ENCODE data around the gene GPR179.
"Not testable (repeated sequence)": the region's sequence is repeated elsewhere in the genome, so short reads cannot be mapped to it uniquely, and the experiment has no call there.

Gene GPR179

GRCh38 chr17:38326996-38327792 is 16.6 kb downstream of the GPR179 start:
- Histone ChIP-seq H3K27ac (ENCODE audit: low read depth, low read length) (no peak overlapping the region), H3K4me3 (ENCODE audit: low read length) (no peak overlapping the region), H3K27me3 (ENCODE audit: control insufficient read depth, insufficient read depth, low read length) (no peaks in the 10 kb centered on the region), H3K36me3 (ENCODE audit: control insufficient read depth, insufficient read depth, low read length) (no peaks in the 10 kb centered on the region), H3K9ac (ENCODE audit: low read length) (no peak overlapping the region), H3K4me1 (ENCODE audit: control insufficient read depth, insufficient read depth, low read length) (no peaks in the 10 kb centered on the region)

GRCh38 chr17:38325221-38325851 is 18.4 kb downstream of the GPR179 start:
- H3K27ac ChIP-seq (ENCODE audit: low read depth, low read length) = no peak overlapping the region
- no peak overlapping the region for H3K9ac ChIP-seq (ENCODE audit: low read length)
- H3K4me3 ChIP-seq (ENCODE audit: low read length) = no peak overlapping the region
- no peaks in the 10 kb centered on the region for H3K36me3 ChIP-seq (ENCODE audit: control insufficient read depth, insufficient read depth, low read length)
- H3K27me3 ChIP-seq (ENCODE audit: control insufficient read depth, insufficient read depth, low read length) = no peaks in the 10 kb centered on the region
- no peaks in the 10 kb centered on the region for H3K4me1 ChIP-seq (ENCODE audit: control insufficient read depth, insufficient read depth, low read length)

- Histone ChIP-seq H3K36me3 (ENCODE audit: control insufficient read depth, insufficient read depth, low read length) (no peaks in the 10 kb centered on the region), H3K27ac (ENCODE audit: low read depth, low read length) (no peak overlapping the region), H3K4me1 (ENCODE audit: control insufficient read depth, insufficient read depth, low read length) (no peaks in the 10 kb centered on the region), H3K27me3 (ENCODE audit: control insufficient read depth, insufficient read depth, low read length) (no peaks in the 10 kb centered on the region), H3K4me3 (ENCODE audit: low read length) (no peak overlapping the region), H3K9ac (ENCODE audit: low read length) (no peak overlapping the region)
Observed at GRCh38 chr17:38324772-38325171, 19.0 kb downstream of the GPR179 start.

- H3K4me1 ChIP-seq (ENCODE audit: control insufficient read depth, insufficient read depth, low read length) = no peaks in the 10 kb centered on the region
- no peak overlapping the region for H3K4me3 ChIP-seq (ENCODE audit: low read length)
- no peak overlapping the region for H3K27ac ChIP-seq (ENCODE audit: low read depth, low read length)
- H3K9ac ChIP-seq (ENCODE audit: low read length) = no peak overlapping the region
- peaks cover 2% of the 10 kb centered on the region for H3K36me3 ChIP-seq (ENCODE audit: control insufficient read depth, insufficient read depth, low read length)
- no peaks in the 10 kb centered on the region for H3K27me3 ChIP-seq (ENCODE audit: control insufficient read depth, insufficient read depth, low read length)
Observed at GRCh38 chr17:38324141-38324697, 19.5 kb downstream of the GPR179 start.

- Histone ChIP-seq H3K36me3 (ENCODE audit: control insufficient read depth, insufficient read depth, low read length) (peaks cover 2% of the 10 kb centered on the region), H3K9ac (ENCODE audit: low read length) (no peak overlapping the region), H3K27ac (ENCODE audit: low read depth, low read length) (no peak overlapping the region), H3K4me1 (ENCODE audit: control insufficient read depth, insufficient read depth, low read length) (no peaks in the 10 kb centered on the region), H3K4me3 (ENCODE audit: low read length) (no peak overlapping the region), H3K27me3 (ENCODE audit: control insufficient read depth, insufficient read depth, low read length) (no peaks in the 10 kb centered on the region)
Observed at GRCh38 chr17:38322897-38323296, 20.9 kb downstream of the GPR179 start.

- H3K4me3 ChIP-seq (ENCODE audit: low read length) = no peak overlapping the region
- no peak overlapping the region for H3K9ac ChIP-seq (ENCODE audit: low read length)
- H3K27ac ChIP-seq (ENCODE audit: low read depth, low read length) = no peak overlapping the region
- H3K27me3 ChIP-seq (ENCODE audit: control insufficient read depth, insufficient read depth, low read length) = no peaks in the 10 kb centered on the region
- H3K4me1 ChIP-seq (ENCODE audit: control insufficient read depth, insufficient read depth, low read length) = no peaks in the 10 kb centered on the region
- H3K36me3 ChIP-seq (ENCODE audit: control insufficient read depth, insufficient read depth, low read length) = peaks cover 2% of the 10 kb centered on the region
Observed at GRCh38 chr17:38322156-38322779, 21.5 kb downstream of the GPR179 start.

- no peak overlapping the region for H3K9ac ChIP-seq (ENCODE audit: low read length)
- H3K4me3 ChIP-seq (ENCODE audit: low read length) = no peak overlapping the region
- H3K36me3 ChIP-seq (ENCODE audit: control insufficient read depth, insufficient read depth, low read length) = peaks cover 2% of the 10 kb centered on the region
- no peaks in the 10 kb centered on the region for H3K27me3 ChIP-seq (ENCODE audit: control insufficient read depth, insufficient read depth, low read length)
- H3K27ac ChIP-seq (ENCODE audit: low read depth, low read length) = no peak overlapping the region
- H3K4me1 ChIP-seq (ENCODE audit: control insufficient read depth, insufficient read depth, low read length) = no peaks in the 10 kb centered on the region
Observed at GRCh38 chr17:38320482-38320881, 23.3 kb downstream of the GPR179 start.

- Histone ChIP-seq H3K9ac (ENCODE audit: low read length) (no peak overlapping the region), H3K36me3 (ENCODE audit: control insufficient read depth, insufficient read depth, low read length) (peaks cover 4% of the 10 kb centered on the region), H3K4me3 (ENCODE audit: low read length) (no peak overlapping the region), H3K27ac (ENCODE audit: low read depth, low read length) (no peak overlapping the region), H3K27me3 (ENCODE audit: control insufficient read depth, insufficient read depth, low read length) (no peaks in the 10 kb centered on the region), H3K4me1 (ENCODE audit: control insufficient read depth, insufficient read depth, low read length) (no peaks in the 10 kb centered on the region)
Observed at GRCh38 chr17:38317081-38317480, 26.7 kb downstream of the GPR179 start.

- Histone ChIP-seq H3K9ac (ENCODE audit: low read length) (no peak overlapping the region), H3K27ac (ENCODE audit: low read depth, low read length) (no peak overlapping the region), H3K27me3 (ENCODE audit: control insufficient read depth, insufficient read depth, low read length) (no peaks in the 10 kb centered on the region), H3K4me1 (ENCODE audit: control insufficient read depth, insufficient read depth, low read length) (no peaks in the 10 kb centered on the region), H3K36me3 (ENCODE audit: control insufficient read depth, insufficient read depth, low read length) (peaks cover 4% of the 10 kb centered on the region), H3K4me3 (ENCODE audit: low read length) (no peak overlapping the region)
Observed at GRCh38 chr17:38315497-38315896, 28.3 kb downstream of the GPR179 start.

- H3K4me3 ChIP-seq (ENCODE audit: low read length) = peak within 1 kb of the TSS; percentile 71
- H3K36me3 ChIP-seq (ENCODE audit: control insufficient read depth, insufficient read depth, low read length); H3K9ac ChIP-seq (ENCODE audit: low read length); H3K27me3 ChIP-seq (ENCODE audit: control insufficient read depth, insufficient read depth, low read length); H3K4me1 ChIP-seq (ENCODE audit: control insufficient read depth, insufficient read depth, low read length): not testable (repeated sequence)
- peak within 1 kb of the TSS; percentile 66 for H3K27ac ChIP-seq (ENCODE audit: low read depth, low read length)
Observed at GRCh38 chr17:38296834-38297517, 46.8 kb downstream of the GPR179 start, which contains the start of gene MRPL45. TSS of gene MRPL45 (plus strand) at chr17:38297168. CDS start at chr17:38297184, 16 bp downstream.

GRCh38 chr17:38295602-38296365 is 48.0 kb downstream of the GPR179 start:
- not testable (repeated sequence) for H3K4me3 ChIP-seq (ENCODE audit: low read length); H3K27me3 ChIP-seq (ENCODE audit: control insufficient read depth, insufficient read depth, low read length); H3K9ac ChIP-seq (ENCODE audit: low read length); H3K4me1 ChIP-seq (ENCODE audit: control insufficient read depth, insufficient read depth, low read length); H3K36me3 ChIP-seq (ENCODE audit: control insufficient read depth, insufficient read depth, low read length); H3K27ac ChIP-seq (ENCODE audit: low read depth, low read length)

All from rectal smooth muscle tissue (tissue), 1 donor.